HEK293 (cell line): ENCODE results near the gene EXOC3L2.

Source experiments
- MZF1 ChIP-seq: fragments of 450-650 bp; formaldehyde crosslinking; IDR thresholded peaks from 2 replicates; pipeline ENCODE4 v1.5.1; 2017; ENCODE audit warnings: missing biosample characterization, missing genetic modification characterization, borderline replicate concordance
- YY1 ChIP-seq: fragments of 450-650 bp; formaldehyde crosslinking; IDR thresholded peaks from 2 replicates; pipeline ENCODE4 v1.5.1; 2018; ENCODE audit warnings: missing biosample characterization, missing genetic modification characterization
- ZNF24 ChIP-seq: fragments of 450-650 bp; formaldehyde crosslinking; IDR thresholded peaks from 2 replicates; pipeline ENCODE4 v1.5.1; 2016; ENCODE audit warnings: missing biosample characterization, missing genetic modification characterization
- ZNF274 ChIP-seq, 2 experiments: fragments of 200-500 bp in 1 of 2; fragments of 450-650 bp in 1 of 2; sonication (Bioruptor generic) in 1 of 2; formaldehyde crosslinking in 1 of 2; IDR thresholded peaks; 2 replicates each; pipeline versions ENCODE4 v1.5.1 to v1.6.1; 2014 to 2016; ENCODE audit warnings: borderline replicate concordance in 1 of 2, inconsistent platforms in 1 of 2, low read length in 1 of 2, missing biosample characterization in 1 of 2, missing genetic modification characterization in 1 of 2
- ZNF529 ChIP-seq: fragments of 450-650 bp; formaldehyde crosslinking; IDR thresholded peaks from 2 replicates; pipeline ENCODE4 v1.5.1; 2017; ENCODE audit warnings: missing genetic modification characterization, missing biosample characterization; ENCODE audit not compliant: insufficient replicate concordance
- ZXDB ChIP-seq: fragments of 450-650 bp; formaldehyde crosslinking; IDR thresholded peaks from 2 replicates; pipeline ENCODE4 v1.5.1; 2016; ENCODE audit warnings: missing biosample characterization, missing genetic modification characterization
- TF ChIP-seq, protein P1 (sequence below): fragments of 450-650 bp; formaldehyde crosslinking; IDR thresholded peaks from 2 replicates; pipeline ENCODE4 v1.5.1; 2016; ENCODE audit warnings: missing biosample characterization, missing genetic modification characterization
- TF ChIP-seq, protein P2 (sequence below): fragments of 450-650 bp; formaldehyde crosslinking; IDR thresholded peaks from 2 replicates; pipeline ENCODE4 v1.5.1; 2017; ENCODE audit warnings: missing biosample characterization, mild to moderate bottlenecking, missing genetic modification characterization, moderate library complexity

DNA sequence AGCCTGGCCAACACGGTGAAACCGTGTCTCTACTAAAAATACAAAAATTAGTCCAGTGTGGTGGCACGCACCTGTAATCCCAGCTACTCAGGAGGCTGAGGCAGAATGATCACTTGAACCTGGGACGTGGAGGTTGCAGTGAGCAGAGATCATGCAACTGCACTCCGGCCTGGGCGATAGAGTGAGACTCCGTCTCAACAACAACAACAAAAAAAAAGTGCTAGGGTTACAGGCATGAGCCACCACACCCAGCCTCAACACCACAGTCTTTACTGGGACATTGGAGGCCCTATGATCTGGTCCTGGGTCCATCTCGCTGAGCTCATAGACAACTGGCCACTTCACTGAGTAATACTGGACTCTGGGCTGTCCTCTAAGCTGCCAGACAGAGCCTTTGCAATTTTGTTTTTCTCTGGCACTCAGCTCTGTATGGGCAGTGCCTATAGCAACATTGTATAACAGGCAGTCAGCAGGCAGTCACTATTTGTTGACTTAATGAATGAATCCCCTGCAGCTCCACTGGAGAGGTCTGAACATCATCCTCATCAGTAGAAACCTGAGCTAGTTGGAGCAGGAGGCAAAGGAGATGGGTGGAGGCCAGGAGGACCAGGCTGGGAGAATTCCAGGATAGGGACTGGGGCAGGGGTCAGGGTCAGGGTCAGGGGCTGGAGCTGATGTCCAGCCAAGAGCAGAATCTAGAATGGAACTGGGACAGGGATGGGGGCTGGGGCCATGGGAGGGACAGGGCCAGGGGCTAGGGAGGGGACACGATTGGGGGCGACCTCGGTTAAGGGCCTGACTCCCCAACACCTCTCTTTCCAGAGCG is 58.5 kb downstream of the EXOC3L2 start:
- TF ChIP-seq ZNF529 (tag by site-specific recombination) = no peak
- TF ChIP-seq, protein P1, sequence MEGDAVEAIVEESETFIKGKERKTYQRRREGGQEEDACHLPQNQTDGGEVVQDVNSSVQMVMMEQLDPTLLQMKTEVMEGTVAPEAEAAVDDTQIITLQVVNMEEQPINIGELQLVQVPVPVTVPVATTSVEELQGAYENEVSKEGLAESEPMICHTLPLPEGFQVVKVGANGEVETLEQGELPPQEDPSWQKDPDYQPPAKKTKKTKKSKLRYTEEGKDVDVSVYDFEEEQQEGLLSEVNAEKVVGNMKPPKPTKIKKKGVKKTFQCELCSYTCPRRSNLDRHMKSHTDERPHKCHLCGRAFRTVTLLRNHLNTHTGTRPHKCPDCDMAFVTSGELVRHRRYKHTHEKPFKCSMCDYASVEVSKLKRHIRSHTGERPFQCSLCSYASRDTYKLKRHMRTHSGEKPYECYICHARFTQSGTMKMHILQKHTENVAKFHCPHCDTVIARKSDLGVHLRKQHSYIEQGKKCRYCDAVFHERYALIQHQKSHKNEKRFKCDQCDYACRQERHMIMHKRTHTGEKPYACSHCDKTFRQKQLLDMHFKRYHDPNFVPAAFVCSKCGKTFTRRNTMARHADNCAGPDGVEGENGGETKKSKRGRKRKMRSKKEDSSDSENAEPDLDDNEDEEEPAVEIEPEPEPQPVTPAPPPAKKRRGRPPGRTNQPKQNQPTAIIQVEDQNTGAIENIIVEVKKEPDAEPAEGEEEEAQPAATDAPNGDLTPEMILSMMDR (tag by site-specific recombination) = no peak
- TF ChIP-seq YY1 (tag by site-specific recombination) = no peak
- no peak for TF ChIP-seq MZF1 (tag by site-specific recombination)
- no peak for TF ChIP-seq ZXDB
- no peak for TF ChIP-seq ZNF274 (IDR thresholded peaks at IDR 0.05; ENCODE audit: low read length)
- TF ChIP-seq ZNF274 (tag by site-specific recombination; IDR thresholded peaks at IDR 0.05; ENCODE audit: borderline replicate concordance) = no peak
- TF ChIP-seq, protein P2, sequence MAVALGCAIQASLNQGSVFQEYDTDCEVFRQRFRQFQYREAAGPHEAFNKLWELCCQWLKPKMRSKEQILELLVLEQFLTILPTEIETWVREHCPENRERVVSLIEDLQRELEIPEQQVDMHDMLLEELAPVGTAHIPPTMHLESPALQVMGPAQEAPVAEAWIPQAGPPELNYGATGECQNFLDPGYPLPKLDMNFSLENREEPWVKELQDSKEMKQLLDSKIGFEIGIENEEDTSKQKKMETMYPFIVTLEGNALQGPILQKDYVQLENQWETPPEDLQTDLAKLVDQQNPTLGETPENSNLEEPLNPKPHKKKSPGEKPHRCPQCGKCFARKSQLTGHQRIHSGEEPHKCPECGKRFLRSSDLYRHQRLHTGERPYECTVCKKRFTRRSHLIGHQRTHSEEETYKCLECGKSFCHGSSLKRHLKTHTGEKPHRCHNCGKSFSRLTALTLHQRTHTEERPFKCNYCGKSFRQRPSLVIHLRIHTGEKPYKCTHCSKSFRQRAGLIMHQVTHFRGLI (tag by site-specific recombination) = no peak
- peak; percentile 61; the same call in 1 of the 2 replicates for TF ChIP-seq ZNF24 (tag by site-specific recombination)
